NCI-H1105 treated with DMSO at 0.1 percent for 48 hours (cell line): Measurements from ENCODE around the gene PDZD8.
A peak's percentile ranks its signal among the peaks of the same experiment; 100 is the strongest.

Source experiments
- DNase-seq: peaks from one replicate; lab custom pipeline; 2025; lab: John Stamatoyannopoulos, UW

Gene PDZD8

GRCh38 chr10:117391436-117392205, 16.4 kb upstream of the PDZD8 start:
- no peak for DNase-seq

DNA sequence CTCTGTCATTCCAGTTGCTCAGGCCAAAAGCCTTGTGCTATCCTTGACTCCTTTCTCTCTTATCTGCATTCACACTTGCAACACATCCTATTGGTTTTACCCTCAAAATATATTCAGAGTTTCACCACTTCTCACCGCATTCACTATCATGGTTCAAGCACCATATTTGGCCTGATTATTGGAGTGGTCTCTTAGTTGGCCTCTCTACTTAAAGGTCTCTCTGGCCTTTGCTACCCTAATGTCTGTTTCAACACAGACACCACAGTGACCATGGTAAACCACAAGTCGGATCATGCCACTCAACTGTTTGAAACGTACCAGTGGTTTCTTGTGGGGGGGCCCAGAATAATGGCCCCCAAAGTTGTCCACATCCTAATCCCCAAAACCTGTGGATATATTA, 15.2 kb upstream of the PDZD8 start:
- no peak for DNase-seq

DNA sequence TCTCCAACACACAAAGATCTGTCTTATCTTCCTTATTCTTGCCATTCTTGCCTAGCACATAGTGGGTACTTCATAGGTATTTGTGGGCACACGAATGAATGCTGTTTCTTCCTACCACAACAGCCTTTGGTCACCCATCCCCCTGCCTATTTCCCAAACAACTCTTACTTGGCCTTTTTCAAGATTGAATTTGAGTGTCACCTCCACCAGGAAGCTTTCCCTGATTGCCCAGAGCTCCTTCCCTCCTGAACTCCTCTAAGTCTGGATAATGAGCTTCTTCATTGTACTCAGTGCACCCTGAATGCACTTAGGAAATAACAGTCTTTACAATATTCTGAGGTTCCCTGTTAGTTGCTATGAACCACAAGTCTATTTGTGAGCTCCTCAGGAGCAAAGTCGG, 11.6 kb upstream of the PDZD8 start:
- no peak for DNase-seq

- no peak for DNase-seq
These were observed 7.6 kb upstream of the PDZD8 start for GRCh38 chr10:117382861-117383260.

DNA sequence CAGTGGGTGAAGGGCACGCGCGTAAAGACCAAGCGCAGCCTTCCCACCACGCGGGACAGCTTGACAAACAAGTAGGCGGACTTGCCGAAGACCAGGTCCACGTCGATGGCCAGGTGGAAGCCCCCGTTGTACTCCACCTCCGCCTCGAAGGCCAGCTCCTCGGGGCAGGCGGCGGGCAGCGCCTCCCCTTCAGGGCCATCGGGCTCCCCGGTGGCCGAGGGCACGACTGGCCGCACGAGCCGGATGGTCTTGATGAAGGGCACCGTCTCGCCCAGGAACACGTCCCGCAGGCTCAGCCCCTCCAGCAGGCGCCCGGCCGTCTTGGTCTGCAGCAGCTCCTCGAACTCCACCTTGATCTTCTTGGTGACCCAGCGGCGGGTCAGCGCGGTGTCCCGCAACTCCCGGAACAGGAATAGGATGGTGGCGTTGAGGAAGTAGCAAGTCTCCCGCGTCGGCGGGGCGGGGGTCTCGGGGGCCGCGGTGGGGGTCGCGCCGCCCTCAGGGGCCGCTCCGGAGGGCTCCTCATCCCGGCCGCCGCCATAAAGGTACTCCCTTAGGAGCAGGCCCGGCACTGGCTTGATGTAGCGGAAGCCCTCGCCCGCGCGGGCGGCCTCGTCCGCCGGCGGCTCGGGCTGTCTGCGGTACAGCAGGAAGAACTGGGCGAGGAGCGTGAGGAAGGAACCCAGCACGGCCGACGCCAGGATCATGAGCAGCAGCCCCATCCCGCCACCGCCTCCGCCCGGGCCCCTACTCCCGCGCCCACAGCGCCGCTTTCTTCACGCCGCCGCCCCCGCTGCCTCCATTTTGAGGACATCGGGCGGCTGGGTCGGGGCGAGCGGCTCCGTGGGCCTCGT, 507 bp downstream of the PDZD8 start:
- DNase-seq, result no peak

GRCh38 chr10:117373823-117374505, 1.3 kb downstream of the PDZD8 start:
- DNase-seq, result no peak

DNA sequence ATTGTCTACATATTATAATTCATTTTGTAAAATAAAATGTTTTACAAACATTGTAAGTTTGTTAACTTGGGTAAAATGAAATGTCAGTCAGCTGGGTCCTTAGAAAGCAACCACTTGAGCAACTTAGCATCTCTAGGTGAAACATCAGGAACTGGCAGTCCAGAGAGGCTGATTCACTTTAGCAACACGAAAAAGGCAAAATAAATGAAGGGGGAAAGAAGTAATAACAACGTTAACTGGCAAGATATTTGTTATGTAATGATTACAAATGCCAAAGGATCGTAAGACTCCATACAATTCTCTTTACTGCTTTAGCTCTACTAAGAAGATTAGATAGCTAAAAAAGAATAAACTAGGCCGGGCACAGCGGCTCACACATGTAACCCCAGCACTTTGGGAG, 5.0 kb downstream of the PDZD8 start:
- no peak for DNase-seq

DNA sequence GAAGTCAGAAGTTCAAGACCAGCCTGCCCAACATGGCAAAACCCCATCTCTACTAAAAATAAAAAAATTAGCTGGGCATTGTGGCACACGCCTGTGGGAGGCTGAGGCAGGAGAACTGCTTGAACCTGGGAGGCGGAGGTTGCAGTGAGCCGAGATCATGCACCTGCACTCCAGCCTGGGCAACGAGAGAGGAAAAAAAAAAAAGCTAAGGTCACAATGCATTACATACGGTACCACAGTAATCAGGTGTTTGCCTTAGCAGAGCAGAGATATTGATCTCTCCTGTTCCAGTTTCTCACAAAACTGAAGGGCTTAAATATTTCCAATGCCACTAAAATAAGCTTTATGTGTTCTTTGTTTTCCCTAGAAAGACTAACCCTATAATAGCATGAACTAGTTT, 7.5 kb downstream of the PDZD8 start:
- DNase-seq, result no peak

- no peak for DNase-seq
These were observed 8.5 kb downstream of the PDZD8 start for GRCh38 chr10:117366741-117367140.

GRCh38 chr10:117365612-117366011, 9.6 kb downstream of the PDZD8 start:
- DNase-seq, result peak; percentile 62

DNA sequence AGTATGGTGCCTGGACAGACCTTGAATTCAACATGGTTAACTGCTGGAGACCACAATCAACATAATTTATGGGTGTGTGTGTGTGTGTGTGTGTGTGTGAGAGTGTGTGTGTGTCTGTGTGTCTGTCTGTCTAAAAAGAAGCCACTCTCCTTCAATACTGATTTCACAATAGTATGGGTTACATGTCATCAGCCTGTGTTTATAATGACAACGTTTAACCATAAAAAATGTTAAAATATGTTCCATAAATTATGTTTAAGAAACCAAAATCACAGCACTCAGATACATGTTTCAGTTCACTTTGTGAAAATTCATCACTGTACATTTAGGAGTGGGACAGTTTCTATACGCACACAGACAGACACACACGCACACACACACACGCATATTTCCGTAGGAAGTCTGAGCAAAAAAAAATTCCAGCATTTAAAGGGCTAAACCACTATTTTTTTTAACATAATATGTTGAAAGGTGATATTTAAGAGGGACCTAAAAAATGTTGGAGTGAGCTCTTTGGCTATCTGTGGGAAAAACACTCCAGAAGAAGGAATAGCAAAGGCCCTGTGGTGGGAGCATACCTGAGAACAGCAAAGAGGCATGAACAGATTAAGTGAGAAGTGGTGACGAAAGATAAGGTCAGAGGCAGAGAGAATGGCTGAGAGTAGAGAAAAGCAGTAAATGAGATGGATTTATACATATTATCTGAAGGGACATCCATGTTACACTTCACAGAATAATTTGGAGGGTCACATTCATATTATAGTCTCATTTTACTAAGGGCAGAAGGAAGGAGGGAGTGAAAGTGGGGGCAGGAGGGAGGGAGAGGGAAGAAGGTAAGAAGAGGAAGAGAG, 10.9 kb downstream of the PDZD8 start:
- DNase-seq, result no peak

GRCh38 chr10:117363028-117363427, 12.2 kb downstream of the PDZD8 start:
- no peak for DNase-seq

DNA sequence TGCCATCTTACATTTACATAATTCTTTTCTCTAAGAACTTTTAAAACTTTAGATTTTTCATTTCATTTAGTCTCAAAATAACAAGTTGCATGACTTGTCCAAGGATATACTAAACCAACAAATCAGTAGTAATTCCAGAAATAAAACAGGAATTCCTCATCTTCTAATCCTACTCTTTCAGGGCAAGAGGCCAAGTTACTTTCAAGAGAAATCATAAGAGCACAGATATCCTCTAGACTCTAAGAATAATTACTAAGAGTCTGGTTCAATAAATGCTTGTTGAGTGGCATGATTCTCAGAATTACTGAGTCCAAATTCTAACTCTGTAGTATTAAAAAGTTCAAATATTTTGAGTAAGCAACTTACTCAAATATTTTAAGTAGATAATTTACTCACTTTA, 12.9 kb downstream of the PDZD8 start:
- no peak for DNase-seq

- DNase-seq, result no peak
These were observed 14.1 kb downstream of the PDZD8 start for GRCh38 chr10:117360994-117361667.

GRCh38 chr10:117360016-117360415, 15.2 kb downstream of the PDZD8 start:
- DNase-seq, result no peak

DNA sequence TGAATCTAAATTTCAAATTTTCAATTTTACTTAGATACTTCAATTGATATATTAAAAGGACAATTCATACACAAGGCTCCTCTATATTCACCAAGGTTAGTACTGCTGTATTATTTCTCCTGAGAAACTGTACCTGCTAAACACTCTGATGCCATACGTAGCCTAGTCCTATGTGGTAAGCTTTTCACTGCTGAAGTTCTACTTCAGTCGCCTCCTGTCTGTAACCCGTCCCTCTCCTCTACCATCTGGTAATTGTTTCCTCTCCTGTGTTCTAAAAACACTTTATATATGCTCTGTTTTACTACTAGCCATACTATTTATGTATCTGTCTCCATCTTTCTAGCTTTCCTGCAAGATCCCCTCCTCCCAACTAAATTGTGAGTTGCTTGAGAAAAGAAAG, 20.2 kb downstream of the PDZD8 start:
- DNase-seq, result no peak

- no peak for DNase-seq
These were observed 21.6 kb downstream of the PDZD8 start for GRCh38 chr10:117353684-117354083.

GRCh38 chr10:117352724-117353123, 22.5 kb downstream of the PDZD8 start:
- no peak for DNase-seq

GRCh38 chr10:117351996-117352395, 23.2 kb downstream of the PDZD8 start:
- DNase-seq, result no peak

DNA sequence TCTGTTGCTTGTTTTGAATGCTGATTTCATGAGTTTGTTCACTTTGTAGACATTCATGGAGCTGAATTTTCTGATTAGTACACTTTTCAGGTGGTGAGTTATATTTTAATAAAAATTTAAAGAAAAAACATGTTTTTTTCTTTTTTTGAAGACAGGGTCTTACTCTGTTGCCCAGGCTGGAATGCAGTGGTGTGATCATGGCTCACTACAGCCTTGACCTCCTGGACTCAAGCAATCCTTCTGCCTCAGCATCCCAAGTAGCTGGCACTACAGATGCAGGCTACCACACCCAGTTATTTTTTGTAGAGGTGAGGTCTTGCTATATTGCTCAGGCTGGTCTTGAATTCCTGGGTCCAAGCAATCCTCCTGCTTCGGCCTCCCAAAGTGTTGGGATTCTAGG, 23.7 kb downstream of the PDZD8 start:
- no peak for DNase-seq

GRCh38 chr10:117350909-117351308, 24.3 kb downstream of the PDZD8 start:
- DNase-seq, result no peak
